Measurements from ENCODE around the gene PER1.

DNA sequence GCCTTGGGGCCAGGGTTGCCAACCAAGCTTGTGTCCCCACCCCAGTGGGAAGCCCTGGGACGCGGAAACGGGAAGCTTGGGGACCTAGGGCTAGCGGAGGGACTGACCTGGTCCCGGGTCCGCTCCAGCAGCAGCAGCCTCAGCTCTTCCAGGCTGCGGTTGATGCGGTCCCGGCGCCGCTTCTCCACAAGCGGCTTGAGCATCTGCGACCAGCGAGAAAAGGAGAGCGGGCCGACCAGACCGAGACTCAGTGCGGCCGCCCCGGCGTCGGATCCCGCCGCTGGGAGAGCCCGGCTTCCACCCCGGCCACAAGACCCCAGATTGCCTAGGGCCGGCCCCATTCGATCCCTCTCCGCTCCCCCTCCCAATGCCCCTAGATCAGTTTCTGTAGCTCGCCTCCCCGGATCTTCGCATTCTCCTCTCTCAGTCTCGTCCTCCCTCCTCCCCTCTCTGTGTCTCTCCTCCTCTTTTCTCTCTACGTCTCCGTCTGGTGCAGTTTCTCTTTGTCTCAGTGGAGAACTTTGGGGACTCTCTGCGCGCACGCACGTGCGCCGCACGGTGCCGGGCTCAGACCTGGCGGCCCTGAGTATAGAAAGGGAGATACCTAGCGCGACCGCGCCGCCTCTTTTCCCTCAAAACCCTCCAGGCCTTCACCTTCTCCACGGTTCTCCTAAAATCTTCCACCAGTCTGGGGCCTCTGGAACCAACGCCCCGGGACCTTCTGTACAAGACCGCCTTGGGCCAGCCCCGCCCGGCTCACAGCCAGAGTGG, 29.1 kb downstream of the PER1 start:
- no peak for TF ChIP-seq CTBP1 (IDR thresholded peaks at IDR 0.05; ENCODE audit: borderline replicate concordance)
- no peak for TF ChIP-seq FOXA1 (IDR thresholded peaks at IDR 0.05)
- TF ChIP-seq FOXM1 (IDR thresholded peaks at IDR 0.05; ENCODE audit: borderline replicate concordance) = no peak
- TF ChIP-seq SUZ12 (IDR thresholded peaks at IDR 0.05) = no peak
- no peak for TF ChIP-seq BHLHE40 (IDR thresholded peaks at IDR 0.05; ENCODE audit: borderline replicate concordance)
- TF ChIP-seq FOXK2 (IDR thresholded peaks at IDR 0.05) = no peak
- TF ChIP-seq SP1 (IDR thresholded peaks at IDR 0.05) = no peak
- no peak for TF ChIP-seq NFRKB (IDR thresholded peaks at IDR 0.05)
